ENCODE results near the gene WASL.

Gene WASL

DNA sequence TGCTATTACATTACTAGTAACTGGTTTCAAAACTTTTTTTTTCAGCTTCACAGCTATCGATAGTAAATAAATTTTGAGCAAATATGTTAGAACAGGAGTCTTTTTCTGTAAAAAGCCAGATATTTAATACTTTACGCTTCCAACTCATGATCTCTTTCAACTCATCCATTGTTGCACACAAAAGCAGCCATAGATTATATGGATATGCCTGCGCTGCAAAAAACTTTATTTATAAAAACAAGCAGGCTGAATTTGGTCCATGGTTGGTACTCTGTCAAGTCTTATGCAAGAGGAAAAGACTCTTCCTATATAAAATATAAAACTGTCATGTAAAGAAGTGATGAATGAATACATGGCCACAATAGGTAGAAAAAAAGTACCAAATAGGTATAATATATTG is 31.1 kb downstream of the WASL start:
- TF ChIP-seq CTCF (IDR thresholded peaks at IDR 0.05; ENCODE audit: low read depth, low read length), result no peak
- DNase-seq (ENCODE audit: low read depth, low spot score), result no peak
- no peak overlapping the region for H3K4me3 ChIP-seq (ENCODE audit: low read depth, low read length)
- in situ Hi-C loops (cut with HindIII; ENCODE audit: low sequenced_read_pairs), result no loop called here

DNA sequence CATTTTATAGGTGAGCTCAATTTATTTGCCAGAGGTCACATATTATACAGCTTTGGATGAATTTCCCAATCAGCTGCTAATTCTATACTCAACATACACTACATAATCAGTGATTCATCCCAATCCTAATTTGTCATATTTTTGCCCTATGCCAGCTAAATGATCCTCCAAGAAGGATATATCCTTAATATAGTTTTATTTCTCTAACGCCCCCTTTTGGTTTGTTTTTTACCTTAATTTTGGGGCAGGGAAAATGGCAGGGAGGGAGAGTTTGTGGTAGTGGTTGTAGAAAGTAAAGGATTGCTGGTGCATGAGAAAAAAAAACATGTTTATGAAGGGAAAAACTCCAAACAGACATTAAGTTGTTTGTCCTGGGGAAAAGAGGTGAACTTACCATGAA is 31.9 kb downstream of the WASL start:
- DNase-seq (ENCODE audit: low read depth, low spot score), result no peak
- in situ Hi-C loops (cut with HindIII; ENCODE audit: low sequenced_read_pairs), result no loop called here
- no peak overlapping the region for H3K4me3 ChIP-seq (ENCODE audit: low read depth, low read length)
- TF ChIP-seq CTCF (IDR thresholded peaks at IDR 0.05; ENCODE audit: low read depth, low read length), result no peak

DNA sequence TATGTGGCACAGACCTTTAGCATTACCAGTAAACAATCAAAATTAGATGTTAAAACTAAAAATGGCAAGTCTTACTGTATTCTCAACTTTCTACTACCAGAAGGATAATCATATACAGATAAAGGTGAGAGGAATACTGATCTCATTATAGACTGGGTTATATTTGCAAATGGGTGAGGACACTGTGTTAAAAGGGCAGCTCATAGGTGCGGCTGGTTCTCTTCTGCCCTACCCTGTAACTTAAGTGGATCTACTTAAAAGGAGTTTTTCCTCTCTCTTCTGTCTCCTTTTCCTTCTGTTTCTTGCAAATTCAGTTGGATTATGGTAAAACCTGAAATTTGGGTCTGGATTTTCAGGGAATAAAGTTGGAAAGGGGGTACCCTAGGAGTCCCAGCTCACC is 33.0 kb downstream of the WASL start:
- TF ChIP-seq CTCF (IDR thresholded peaks at IDR 0.05; ENCODE audit: low read depth, low read length), result no peak
- H3K4me3 ChIP-seq (ENCODE audit: low read depth, low read length), result no peak overlapping the region
- in situ Hi-C loops (cut with HindIII; ENCODE audit: low sequenced_read_pairs), result no loop called here
- no peak for DNase-seq (ENCODE audit: low read depth, low spot score)

DNA sequence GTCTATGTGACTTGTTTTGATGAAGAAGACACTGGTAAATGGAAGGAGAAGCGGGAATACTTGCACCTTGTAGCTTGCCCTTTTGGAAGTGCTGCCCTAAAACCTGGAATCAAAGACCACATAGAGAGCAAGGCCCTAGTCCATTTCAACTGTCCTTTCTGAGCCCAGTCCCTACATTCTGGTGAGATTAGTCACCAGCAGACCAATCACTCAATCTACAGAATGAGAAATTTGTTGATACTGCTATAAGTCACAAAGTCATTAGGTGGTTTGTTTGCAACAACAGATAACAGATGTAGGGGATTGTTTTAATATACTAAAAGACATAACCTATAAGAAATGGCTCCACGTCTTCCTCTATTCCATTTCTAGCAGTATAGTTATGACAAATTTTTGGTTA is 33.6 kb downstream of the WASL start:
- no peak for DNase-seq (ENCODE audit: low read depth, low spot score)
- in situ Hi-C loops (cut with HindIII; ENCODE audit: low sequenced_read_pairs), result no loop called here
- H3K4me3 ChIP-seq (ENCODE audit: low read depth, low read length), result no peak overlapping the region
- no peak for TF ChIP-seq CTCF (IDR thresholded peaks at IDR 0.05; ENCODE audit: low read depth, low read length)

DNA sequence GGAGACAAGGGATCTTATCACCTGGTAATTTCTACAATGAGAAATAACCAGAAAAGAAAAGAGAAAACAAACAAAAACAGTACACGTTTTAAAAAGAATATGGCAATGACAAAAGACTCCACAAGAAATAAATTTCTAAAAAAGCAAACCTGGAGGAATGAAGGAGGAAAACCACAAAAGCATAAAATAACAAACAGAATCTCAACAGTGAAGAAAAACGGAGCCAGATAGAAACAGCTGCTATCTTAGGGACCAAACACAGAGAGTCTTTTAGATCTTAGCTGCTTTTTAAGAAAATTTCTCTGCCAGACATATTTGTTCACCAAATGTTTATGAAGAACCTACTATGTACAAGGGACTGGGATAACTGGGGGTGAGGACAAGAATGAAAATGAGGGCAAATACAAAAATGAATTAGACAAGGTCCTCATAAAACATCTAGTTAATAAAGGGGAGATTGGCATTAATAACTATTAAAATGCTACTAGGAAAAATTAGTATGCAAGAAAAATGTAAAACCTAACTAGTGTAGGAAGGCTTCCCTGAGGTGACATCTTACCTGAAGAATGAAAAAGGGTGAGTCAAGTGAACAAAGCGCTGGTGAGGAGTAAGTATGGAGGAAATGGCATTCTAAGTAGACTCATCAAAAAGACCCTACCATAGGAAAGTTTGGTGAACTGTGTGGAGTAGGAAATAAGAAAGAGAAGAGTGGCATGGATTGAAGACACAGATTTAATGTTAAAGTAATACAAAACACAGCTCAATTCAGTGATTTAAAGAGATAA is 34.3 kb downstream of the WASL start:
- DNase-seq (ENCODE audit: low read depth, low spot score), result peak; percentile 43
- TF ChIP-seq CTCF (IDR thresholded peaks at IDR 0.05; ENCODE audit: low read depth, low read length), result no peak
- in situ Hi-C loops (cut with HindIII; ENCODE audit: low sequenced_read_pairs), result no loop called here
- H3K4me3 ChIP-seq (ENCODE audit: low read depth, low read length), result no peak overlapping the region

- no peak for TF ChIP-seq CTCF (IDR thresholded peaks at IDR 0.05; ENCODE audit: low read depth, low read length)
- peak; percentile 75 for DNase-seq (ENCODE audit: low read depth, low spot score)
- no peak overlapping the region for H3K4me3 ChIP-seq (ENCODE audit: low read depth, low read length)
- in situ Hi-C loops (cut with HindIII; ENCODE audit: low sequenced_read_pairs), result no loop called here
Observed at GRCh38 chr7:123712619-123713018, 36.2 kb downstream of the WASL start.
